Retinal pigment epithelial cell (primary cell): ENCODE measurements around the gene P2RY11.

Source experiments
- DNase-seq: peaks from one replicate; pipeline ENCODE4 v3.0.0-alpha.2; 2010; ENCODE audit warnings: low read depth
- H3K4me3 ChIP-seq: 2 replicates; pipeline ENCODE4 v1.5.1; 2011; ENCODE audit warnings: mild to moderate bottlenecking, low read length, control low read depth, moderate library complexity
- TF ChIP-seq, protein P1 (sequence below): conservative IDR thresholded peaks from 2 replicates; pipeline ENCODE4 v1.5.1; 2011; ENCODE audit warnings: low read depth, low read length, control low read depth, inconsistent platforms

The P2RY11 gene

DNA sequence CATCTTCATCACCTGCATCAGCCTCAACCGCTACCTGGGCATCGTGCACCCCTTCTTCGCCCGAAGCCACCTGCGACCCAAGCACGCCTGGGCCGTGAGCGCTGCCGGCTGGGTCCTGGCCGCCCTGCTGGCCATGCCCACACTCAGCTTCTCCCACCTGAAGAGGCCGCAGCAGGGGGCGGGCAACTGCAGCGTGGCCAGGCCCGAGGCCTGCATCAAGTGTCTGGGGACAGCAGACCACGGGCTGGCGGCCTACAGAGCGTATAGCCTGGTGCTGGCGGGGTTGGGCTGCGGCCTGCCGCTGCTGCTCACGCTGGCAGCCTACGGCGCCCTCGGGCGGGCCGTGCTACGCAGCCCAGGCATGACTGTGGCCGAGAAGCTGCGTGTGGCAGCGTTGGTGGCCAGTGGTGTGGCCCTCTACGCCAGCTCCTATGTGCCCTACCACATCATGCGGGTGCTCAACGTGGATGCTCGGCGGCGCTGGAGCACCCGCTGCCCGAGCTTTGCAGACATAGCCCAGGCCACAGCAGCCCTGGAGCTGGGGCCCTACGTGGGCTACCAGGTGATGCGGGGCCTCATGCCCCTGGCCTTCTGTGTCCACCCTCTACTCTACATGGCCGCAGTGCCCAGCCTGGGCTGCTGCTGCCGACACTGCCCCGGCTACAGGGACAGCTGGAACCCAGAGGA lies 2.6 kb downstream of the P2RY11 start:
- no peak for DNase-seq
- H3K4me3 ChIP-seq: no peak overlapping the region

DNA sequence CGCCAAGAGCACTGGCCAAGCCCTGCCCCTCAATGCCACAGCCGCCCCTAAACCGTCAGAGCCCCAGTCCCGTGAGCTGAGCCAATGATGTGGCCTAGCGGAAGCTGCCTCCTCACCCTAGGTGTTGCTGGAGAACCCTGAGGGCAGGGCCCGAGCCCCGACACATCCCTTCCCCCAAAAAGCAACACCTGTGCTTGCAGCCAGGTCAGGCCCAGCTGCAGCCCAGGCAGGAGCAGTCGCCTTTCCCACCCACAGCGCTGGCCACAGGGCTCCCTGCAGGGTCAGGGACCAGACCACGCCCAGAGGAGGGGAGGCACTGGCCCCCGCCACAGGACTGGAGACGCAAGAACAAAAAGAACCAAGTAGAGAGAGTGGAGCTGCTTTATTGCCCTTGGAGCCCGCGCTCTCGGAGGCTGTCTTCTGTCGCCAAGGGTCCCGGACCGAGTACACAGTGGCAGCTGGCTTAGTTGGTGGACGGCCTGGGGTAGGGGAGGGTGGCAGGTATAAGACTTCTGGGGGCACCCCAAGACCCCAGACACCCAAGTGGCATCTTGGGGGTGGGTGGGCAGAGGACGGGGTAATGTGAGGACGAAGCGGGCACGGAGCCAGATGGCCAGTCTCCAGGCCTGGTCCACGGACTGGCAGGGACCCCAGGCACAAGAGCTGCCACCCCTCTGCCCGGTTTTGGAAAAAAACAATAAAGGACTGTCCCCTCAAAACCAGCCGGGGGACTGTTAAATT lies 3.3 kb downstream of the P2RY11 start:
- no peak for DNase-seq
- H3K4me3 ChIP-seq: no peak overlapping the region
- TF ChIP-seq, protein P1, sequence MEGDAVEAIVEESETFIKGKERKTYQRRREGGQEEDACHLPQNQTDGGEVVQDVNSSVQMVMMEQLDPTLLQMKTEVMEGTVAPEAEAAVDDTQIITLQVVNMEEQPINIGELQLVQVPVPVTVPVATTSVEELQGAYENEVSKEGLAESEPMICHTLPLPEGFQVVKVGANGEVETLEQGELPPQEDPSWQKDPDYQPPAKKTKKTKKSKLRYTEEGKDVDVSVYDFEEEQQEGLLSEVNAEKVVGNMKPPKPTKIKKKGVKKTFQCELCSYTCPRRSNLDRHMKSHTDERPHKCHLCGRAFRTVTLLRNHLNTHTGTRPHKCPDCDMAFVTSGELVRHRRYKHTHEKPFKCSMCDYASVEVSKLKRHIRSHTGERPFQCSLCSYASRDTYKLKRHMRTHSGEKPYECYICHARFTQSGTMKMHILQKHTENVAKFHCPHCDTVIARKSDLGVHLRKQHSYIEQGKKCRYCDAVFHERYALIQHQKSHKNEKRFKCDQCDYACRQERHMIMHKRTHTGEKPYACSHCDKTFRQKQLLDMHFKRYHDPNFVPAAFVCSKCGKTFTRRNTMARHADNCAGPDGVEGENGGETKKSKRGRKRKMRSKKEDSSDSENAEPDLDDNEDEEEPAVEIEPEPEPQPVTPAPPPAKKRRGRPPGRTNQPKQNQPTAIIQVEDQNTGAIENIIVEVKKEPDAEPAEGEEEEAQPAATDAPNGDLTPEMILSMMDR: no peak

More for the DNA sequence above, 2.6 kb downstream of the P2RY11 start:
- TF ChIP-seq, protein P1: no peak

DNA sequence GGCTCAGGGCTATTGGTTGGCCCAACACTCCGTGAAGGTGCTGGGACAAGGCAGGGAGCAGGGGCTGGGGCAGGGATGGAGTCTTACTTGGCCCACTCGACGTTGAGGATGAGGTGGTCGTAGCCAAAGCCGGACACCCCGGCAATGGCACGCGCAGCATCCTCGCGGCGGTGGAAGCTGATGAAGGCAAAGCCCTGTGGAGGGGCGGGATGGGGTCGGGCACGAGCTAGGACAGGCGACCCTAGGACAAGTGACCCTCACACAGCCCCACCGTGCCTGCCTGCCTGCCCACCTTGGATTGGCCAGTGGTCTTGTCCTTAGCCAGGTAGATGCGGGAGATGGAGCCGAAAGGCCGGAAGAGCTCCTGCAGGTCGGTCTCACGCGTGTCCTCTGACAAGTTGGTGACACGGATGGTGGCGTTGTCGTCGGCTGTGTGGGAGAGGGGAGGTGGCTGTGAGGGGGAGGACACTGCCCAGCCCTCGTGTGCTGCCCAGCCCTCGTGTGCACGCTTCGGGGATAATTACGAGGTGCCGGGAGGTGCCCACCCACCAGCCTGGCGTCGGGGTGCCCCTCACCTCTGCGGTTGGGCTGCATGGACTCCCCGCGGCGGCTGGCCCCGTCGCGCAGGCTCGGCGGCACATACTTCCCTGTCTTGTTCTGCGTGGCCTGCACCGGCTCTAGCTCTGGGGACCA lies 4.0 kb downstream of the P2RY11 start:
- no peak for DNase-seq
- H3K4me3 ChIP-seq: no peak overlapping the region

DNA sequence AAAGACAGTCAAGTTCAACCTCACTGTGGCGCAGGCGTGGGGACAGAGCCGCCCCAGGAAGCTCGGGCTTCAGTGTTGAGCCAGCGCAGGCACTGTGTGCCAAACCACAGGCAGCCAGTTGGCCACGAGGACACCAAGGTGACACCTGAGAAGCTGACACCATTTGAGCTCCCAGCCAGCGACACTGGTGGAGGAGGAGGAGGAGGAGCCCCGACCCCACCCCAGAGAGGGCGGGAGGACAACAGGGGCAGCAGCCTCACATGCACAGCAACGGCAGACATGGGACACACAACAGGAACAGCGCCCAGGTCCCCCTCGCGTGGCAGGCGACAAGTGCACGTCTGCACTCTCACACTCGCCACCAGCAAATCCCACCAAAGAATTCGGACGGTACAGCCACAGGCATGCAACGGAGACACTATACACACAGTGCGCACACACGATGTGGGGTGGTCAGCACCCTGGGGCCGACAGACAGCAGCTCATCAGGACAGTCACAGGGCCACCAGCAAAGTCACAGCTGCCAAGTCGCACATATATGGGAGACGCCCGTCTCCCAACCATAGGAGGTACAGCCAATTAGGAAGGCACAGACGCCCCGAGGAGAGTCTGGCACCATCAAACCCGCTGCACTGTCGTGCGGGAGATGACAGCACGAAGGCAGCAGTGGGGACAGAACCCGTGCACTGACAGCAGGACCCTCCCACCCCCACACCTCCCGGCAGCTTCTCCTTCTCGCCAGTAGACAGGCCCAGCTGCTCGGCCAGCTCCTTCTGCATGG lies 4.8 kb downstream of the P2RY11 start:
- no peak overlapping the region for H3K4me3 ChIP-seq
- TF ChIP-seq, protein P1: no peak
- no peak for DNase-seq

More for the DNA sequence above, 4.0 kb downstream of the P2RY11 start:
- TF ChIP-seq, protein P1: no peak

DNA sequence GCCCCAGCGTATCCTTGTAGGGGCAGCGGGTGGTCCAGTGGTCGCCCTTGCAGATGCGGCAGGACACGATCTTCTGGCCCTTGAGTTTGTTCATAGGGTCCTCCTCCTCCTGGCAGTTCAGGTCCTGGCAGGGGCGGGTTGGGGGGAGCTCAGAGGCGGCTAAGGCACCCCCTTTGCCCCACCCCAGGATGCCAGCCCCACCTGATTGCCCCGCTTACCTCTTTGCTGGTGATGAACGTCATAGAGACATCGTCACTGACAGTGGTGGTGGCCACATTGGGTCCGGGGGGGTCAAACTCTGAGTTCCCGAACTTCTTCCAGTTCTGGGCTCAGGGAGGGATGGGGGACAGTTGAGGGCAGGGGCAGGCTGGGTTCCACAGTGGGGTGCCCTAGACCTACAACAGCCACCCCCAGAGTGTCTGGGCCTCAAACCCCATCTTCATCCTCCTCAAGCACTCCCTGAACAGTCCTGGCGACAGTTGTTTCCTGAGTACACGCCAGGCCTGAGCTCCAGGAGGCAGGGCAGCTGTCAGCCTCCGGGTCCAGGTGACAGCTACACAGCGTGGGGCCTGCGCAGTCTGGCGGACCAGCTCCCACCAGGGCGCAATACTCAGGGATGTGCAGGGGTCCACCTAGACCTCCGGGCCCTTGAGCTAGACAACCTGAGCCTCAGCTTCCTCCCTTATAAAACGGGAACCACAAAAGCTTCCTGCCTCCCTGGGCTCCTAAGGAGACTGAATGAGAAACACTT lies 5.5 kb downstream of the P2RY11 start:
- DNase-seq: no peak
- TF ChIP-seq, protein P1: no peak
- no peak overlapping the region for H3K4me3 ChIP-seq

DNA sequence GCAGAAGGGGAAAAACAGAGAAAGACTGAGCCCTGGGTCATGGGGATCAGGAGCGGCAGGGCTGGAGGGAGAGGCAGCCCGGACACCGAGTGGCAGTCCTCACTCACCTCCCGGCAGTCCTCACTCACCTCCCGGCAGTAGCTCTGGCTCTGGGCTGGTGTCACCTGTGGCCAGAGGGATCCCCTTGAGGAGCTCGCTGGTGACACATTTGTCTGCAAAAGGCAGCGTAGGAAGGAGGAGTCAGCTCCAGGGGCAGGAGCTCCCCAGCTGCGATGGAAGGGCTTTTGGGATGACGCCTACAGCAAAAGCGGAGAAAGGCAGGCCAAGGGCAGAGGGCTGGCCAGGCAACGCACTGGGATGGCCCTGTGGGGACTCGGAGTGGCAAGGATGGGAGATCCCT lies 7.5 kb downstream of the P2RY11 start:
- H3K4me3 ChIP-seq: peak overlapping the region; percentile 96
- DNase-seq: no peak
- TF ChIP-seq, protein P1: no peak
